Keratinocyte (primary cell): ENCODE measurements around the gene MGAT5. TPM values are rescaled to one million over a fixed set of nuclear protein-coding genes. Genes with fewer than 3 reads are reported as not detected.

Source experiments
- DNase-seq: peaks from one replicate; pipeline ENCODE4 v3.0.0-alpha.2; 2011; ENCODE audit warnings: low read depth, missing footprints, low spot score
- FAIRE-seq: peaks from 2 replicates; lab custom pipeline; 2011; peaks lifted over from hg19 to GRCh38; lab: Jason Lieb, UNC
- H2AFZ ChIP-seq: 2 replicates; pipeline ENCODE4 v1.6.0; 2012; ENCODE audit warnings: low read length, control low read depth, inconsistent platforms; ENCODE audit not compliant: control insufficient read depth
- H3K27ac ChIP-seq: 2 replicates; pipeline ENCODE4 v1.5.1; 2011; ENCODE audit warnings: low read length; ENCODE audit not compliant: control insufficient read depth, insufficient read depth
- H3K27me3 ChIP-seq: 3 replicates; pipeline ENCODE4 v1.6.0; 2011; ENCODE audit warnings: low read length; ENCODE audit not compliant: control insufficient read depth, insufficient read depth; ENCODE audit errors: extremely low read depth
- H3K36me3 ChIP-seq, 2 experiments: 2 replicates in 1 of 2; 3 replicates in 1 of 2; pipeline ENCODE4 v1.5.1; 2011; ENCODE audit warnings: low read length in 2 of 2, mild to moderate bottlenecking in 1 of 2; ENCODE audit not compliant: control insufficient read depth in 2 of 2, insufficient read depth in 2 of 2; ENCODE audit errors: extremely low read depth in 1 of 2
- H3K4me1 ChIP-seq: 3 replicates; pipeline ENCODE4 v1.5.1; 2011; ENCODE audit warnings: low read length; ENCODE audit not compliant: control insufficient read depth, insufficient read depth; ENCODE audit errors: extremely low read depth
- H3K4me2 ChIP-seq: 3 replicates; pipeline ENCODE4 v1.6.0; 2011; ENCODE audit warnings: low read depth, low read length; ENCODE audit not compliant: control insufficient read depth, insufficient read depth; ENCODE audit errors: extremely low read depth
- H3K4me3 ChIP-seq, 3 experiments: fragments of 200-600 bp in 1 of 3; sonication (generic) in 1 of 3; 2 replicates in 2 of 3; 3 replicates in 1 of 3; pipeline ENCODE4 v1.5.1; 2011 to 2016; ENCODE audit warnings: low read length in 3 of 3, mild to moderate bottlenecking in 3 of 3, control low read depth in 2 of 3, inconsistent platforms in 1 of 3, low read depth in 1 of 3, mixed read lengths in 1 of 3, mixed run types in 1 of 3, moderate library complexity in 1 of 3; ENCODE audit not compliant: control insufficient read depth in 2 of 3, insufficient read depth in 2 of 3; ENCODE audit errors: extremely low read depth in 1 of 3
- H3K79me2 ChIP-seq: 2 replicates; pipeline ENCODE4 v1.6.0; 2012; ENCODE audit warnings: low read length; ENCODE audit not compliant: control insufficient read depth, insufficient read depth
- H3K9ac ChIP-seq: 3 replicates; pipeline ENCODE4 v1.6.0; 2011; ENCODE audit warnings: low read length; ENCODE audit not compliant: control insufficient read depth, insufficient read depth; ENCODE audit errors: extremely low read depth
- H3K9me1 ChIP-seq: 3 replicates; pipeline ENCODE4 v1.6.0; 2011; ENCODE audit warnings: low read length; ENCODE audit not compliant: control insufficient read depth, insufficient read depth; ENCODE audit errors: extremely low read depth
- H3K9me3 ChIP-seq: 2 replicates; pipeline ENCODE4 v1.5.1; 2012; ENCODE audit warnings: low read depth, low read length; ENCODE audit not compliant: control insufficient read depth
- H4K20me1 ChIP-seq: 3 replicates; pipeline ENCODE4 v1.6.0; 2011; ENCODE audit warnings: low read length; ENCODE audit not compliant: control insufficient read depth, insufficient read depth; ENCODE audit errors: extremely low read depth
- CTCF ChIP-seq, 3 experiments: IDR thresholded peaks in 1 of 3; conservative IDR thresholded peaks in 1 of 3; optimal IDR thresholded peaks in 1 of 3; 2 replicates in 2 of 3; 3 replicates in 1 of 3; pipeline versions ENCODE3 to v1.5.1; 2011; ENCODE audit warnings: low read length in 3 of 3, mild to moderate bottlenecking in 3 of 3, moderate library complexity in 2 of 3, control low read depth in 1 of 3, inconsistent platforms in 1 of 3; ENCODE audit not compliant: insufficient read depth in 2 of 3; ENCODE audit errors: extremely low read depth in 1 of 3
- EZH2 ChIP-seq: IDR thresholded peaks from one replicate; pipeline ENCODE4 v1.6.1; 2012; ENCODE audit warnings: inconsistent platforms, mild to moderate bottlenecking, low read length, moderate library complexity
- dilution Hi-C: fragments of 300-500 bp; cut with MboI; formaldehyde crosslinking; loops from one replicate; pipeline ENCODE4 v1.7.0; 2020; ENCODE audit warnings: low sequenced_read_pairs; ENCODE audit not compliant: extremely low pct_ligation_motif_present
- polyA plus RNA-seq, 5 experiments: library from polyadenylated mRNA; depleted of rRNA in 3 of 5; stranded (reverse) in 3 of 5; stranded (forward) in 1 of 5; unstranded in 1 of 5; fragments of >200 nt; gene quantifications; 1 replicate in 1 of 5; 2 replicates in 3 of 5; 3 replicates in 1 of 5; pipeline versions ENCODE4 v1.2.1 to v1.2.3, GENCODE V29; 2011 to 2012; ENCODE audit warnings: missing spikeins in 2 of 5, low read depth in 1 of 5, low replicate concordance in 1 of 5

MGAT5 gene
- polyA plus RNA-seq, 1 donor (not counting 4 experiments of a cell fraction or from before 2014, with no cell fraction given): 23.0 TPM

GRCh38 chr2:134220344-134220974 is 33.4 kb upstream of the MGAT5 start:
- no peak for DNase-seq

GRCh38 chr2:134224005-134224404 is 29.9 kb upstream of the MGAT5 start:
- Histone ChIP-seq H3K9me3 (no peaks in the 10 kb centered on the region), H4K20me1 (peaks cover 2% of the 10 kb centered on the region), H2AFZ (no peak overlapping the region), H3K79me2 (peaks cover 19% of the 10 kb centered on the region), H3K27me3 (no peaks in the 10 kb centered on the region), H3K36me3 (no peaks in the 10 kb centered on the region), H3K4me3 (no peak overlapping the region), H3K4me1 (peaks cover 4% of the 10 kb centered on the region), H3K9ac (no peak overlapping the region), H3K9me1 (peaks cover 2% of the 10 kb centered on the region), H3K27ac (no peak overlapping the region), H3K4me2 (no peak overlapping the region)
- TF ChIP-seq EZH2: no peak
- TF ChIP-seq CTCF (optimal IDR thresholded peaks at IDR 0.05 in 1 of 3, IDR thresholded peaks at IDR 0.05 in 1 of 3, conservative IDR thresholded peaks at IDR 0.05 in 1 of 3; ENCODE audit: extremely low read depth in 1 of 3, insufficient read depth in 2 of 3, low read length in 3 of 3): no peak
- DNase-seq (no peak), FAIRE-seq (no peak)
- dilution Hi-C loops: no loop called here

More at GRCh38 chr2:134220344-134220974, 33.4 kb upstream of the MGAT5 start:
- no peak overlapping the region for H3K4me2 ChIP-seq
- no peaks in the 10 kb centered on the region for H3K9me3 ChIP-seq
- peaks cover 23% of the 10 kb centered on the region for H3K4me1 ChIP-seq
- H3K9ac ChIP-seq: no peak overlapping the region
- H4K20me1 ChIP-seq: no peaks in the 10 kb centered on the region
- FAIRE-seq: no peak
- H3K4me3 ChIP-seq: no peak overlapping the region
- no peak overlapping the region for H3K27ac ChIP-seq
- peaks cover 28% of the 10 kb centered on the region for H3K79me2 ChIP-seq
- dilution Hi-C loops: no loop called here
- no peaks in the 10 kb centered on the region for H3K36me3 ChIP-seq
- H3K27me3 ChIP-seq: no peaks in the 10 kb centered on the region
- TF ChIP-seq EZH2 (no peak), CTCF (optimal IDR thresholded peaks at IDR 0.05 in 1 of 3, IDR thresholded peaks at IDR 0.05 in 1 of 3, conservative IDR thresholded peaks at IDR 0.05 in 1 of 3; ENCODE audit: extremely low read depth in 1 of 3, insufficient read depth in 2 of 3, low read length in 3 of 3) (no peak)
- no peak overlapping the region for H2AFZ ChIP-seq
- H3K9me1 ChIP-seq: peaks cover 5% of the 10 kb centered on the region
